ENCODE results near the gene MAST4. TPM values are rescaled to one million over a fixed set of nuclear protein-coding genes. Genes with fewer than 3 reads are reported as not detected.
A peak's percentile ranks its signal among the peaks of the same experiment; 100 is the strongest.

The MAST4 gene
- total and polyA plus RNA-seq, 2 donors (not counting 1 experiment from before 2014, with no cell fraction given), result 2.5 to 57.1 TPM

- Mint-ChIP-seq H3K27ac (no peak overlapping the region), H3K4me1 (peaks cover 8% of the 10 kb centered on the region), H3K27me3 (peaks cover 16% of the 10 kb centered on the region), H3K4me3 (no peak overlapping the region), H3K9me3 (ENCODE audit: insufficient read depth) (peaks cover 2% of the 10 kb centered on the region)
- no peak overlapping the region for H3K27ac ChIP-seq (ENCODE audit: low read length in 2 of 2)
- no CpG with 5 or more reads among the region's 2 CpGs for WGBS (ENCODE audit: insufficient coverage)
- no peaks in the 10 kb centered on the region for H3K9me3 ChIP-seq (ENCODE audit: control extremely low read depth in 1 of 3, control insufficient read depth in 2 of 3, insufficient read depth in 1 of 3, low read length in 2 of 3)
- no peak overlapping the region for H3K4me2 ChIP-seq (replicated peaks; ENCODE audit: low read depth, low read length, poor library complexity, severe bottlenecking)
- ChIA-PET CTCF (interaction anchor here (0.6 to 1.0 kb wide), 2 partner anchors 10 to 358 kb away, joined by 4 to 5 read pairs; no protein-coding TSS in a partner anchor), POLR2A (no interaction called here)
- peak; percentile 57 for ATAC-seq (ENCODE audit: low read depth)
- H3K4me3 ChIP-seq (ENCODE audit: control extremely low read depth in 1 of 5, extremely low read depth in 1 of 5, insufficient read depth in 1 of 5, low read depth in 2 of 5, low read length in 4 of 5), result no peak overlapping the region
- peak; percentile 4 for DNase-seq
- H3K9ac ChIP-seq (ENCODE audit: low read length), result no peak overlapping the region
- no peaks in the 10 kb centered on the region for H3K79me2 ChIP-seq (ENCODE audit: control insufficient read depth, insufficient read depth, low read length)
- intact Hi-C loops (cut with micrococcal nuclease), result no loop called here
- no peaks in the 10 kb centered on the region for H3K4me1 ChIP-seq (ENCODE audit: control insufficient read depth in 2 of 2, insufficient read depth in 2 of 2, low read length in 2 of 2)
- no peaks in the 10 kb centered on the region for H3K27me3 ChIP-seq (replicated peaks in 1 of 4; ENCODE audit: control extremely low read depth in 1 of 4, control insufficient read depth in 3 of 4, insufficient read depth in 4 of 4, low read length in 3 of 4)
- no peaks in the 10 kb centered on the region for H3K36me3 ChIP-seq (replicated peaks in 1 of 2; ENCODE audit: control extremely low read depth in 1 of 2, control insufficient read depth in 1 of 2, extremely low read depth in 1 of 2, insufficient read depth in 2 of 2, low read length in 1 of 2)
- H4K20me1 ChIP-seq (ENCODE audit: control insufficient read depth, insufficient read depth, low read length, poor library complexity, severe bottlenecking), result no peaks in the 10 kb centered on the region
- no peak for TF ChIP-seq EZH2 (IDR thresholded peaks at IDR 0.05; ENCODE audit: borderline replicate concordance, insufficient read depth, low read depth, low read length, poor library complexity, severe bottlenecking)
- TF ChIP-seq CTCF (IDR thresholded peaks at IDR 0.05), result no peak
- no peak overlapping the region for H2AFZ ChIP-seq (ENCODE audit: insufficient read depth, low read depth, low read length, poor library complexity, severe bottlenecking)
These were observed 244.4 kb downstream of the MAST4 start for GRCh38 chr5:66840511-66841013.

GRCh38 chr5:66841264-66841663 lies 245.1 kb downstream of the MAST4 start:
- POLR2A ChIA-PET, result no interaction called here
- no peak overlapping the region for H3K9ac ChIP-seq (ENCODE audit: low read length)

More at GRCh38 chr5:66841264-66841663, 245.1 kb downstream of the MAST4 start:
- ATAC-seq (ENCODE audit: low read depth) (no peak), DNase-seq (no peak)
- Mint-ChIP-seq H3K27ac (no peak overlapping the region), H3K4me3 (no peak overlapping the region), H3K27me3 (peaks cover 13% of the 10 kb centered on the region), H3K4me1 (peaks cover 8% of the 10 kb centered on the region), H3K9me3 (ENCODE audit: insufficient read depth) (peaks cover 2% of the 10 kb centered on the region)
- no peak overlapping the region for H3K4me3 ChIP-seq (ENCODE audit: control extremely low read depth in 1 of 5, extremely low read depth in 1 of 5, insufficient read depth in 1 of 5, low read depth in 2 of 5, low read length in 4 of 5)
- no peak for TF ChIP-seq CTCF (IDR thresholded peaks at IDR 0.05)
- no peak for TF ChIP-seq EZH2 (IDR thresholded peaks at IDR 0.05; ENCODE audit: borderline replicate concordance, insufficient read depth, low read depth, low read length, poor library complexity, severe bottlenecking)
- H2AFZ ChIP-seq (ENCODE audit: insufficient read depth, low read depth, low read length, poor library complexity, severe bottlenecking), result no peak overlapping the region
- no peaks in the 10 kb centered on the region for H3K79me2 ChIP-seq (ENCODE audit: control insufficient read depth, insufficient read depth, low read length)
- H3K9me3 ChIP-seq (ENCODE audit: control extremely low read depth in 1 of 3, control insufficient read depth in 2 of 3, insufficient read depth in 1 of 3, low read length in 2 of 3), result no peaks in the 10 kb centered on the region
- WGBS (ENCODE audit: insufficient coverage), result no CpG with 5 or more reads among the region's 1 CpG
- H3K36me3 ChIP-seq (replicated peaks in 1 of 2; ENCODE audit: control extremely low read depth in 1 of 2, control insufficient read depth in 1 of 2, extremely low read depth in 1 of 2, insufficient read depth in 2 of 2, low read length in 1 of 2), result no peaks in the 10 kb centered on the region
- H4K20me1 ChIP-seq (ENCODE audit: control insufficient read depth, insufficient read depth, low read length, poor library complexity, severe bottlenecking), result no peaks in the 10 kb centered on the region
- H3K4me2 ChIP-seq (replicated peaks; ENCODE audit: low read depth, low read length, poor library complexity, severe bottlenecking), result no peak overlapping the region
- H3K4me1 ChIP-seq (ENCODE audit: control insufficient read depth in 2 of 2, insufficient read depth in 2 of 2, low read length in 2 of 2), result no peaks in the 10 kb centered on the region
- H3K27ac ChIP-seq (ENCODE audit: low read length in 2 of 2), result no peak overlapping the region
- H3K27me3 ChIP-seq (replicated peaks in 1 of 4; ENCODE audit: control extremely low read depth in 1 of 4, control insufficient read depth in 3 of 4, insufficient read depth in 4 of 4, low read length in 3 of 4), result peaks cover 0 to 3% (median 0%) of the 10 kb centered on the region in 4 experiments
- CTCF ChIA-PET, result no interaction called here
- intact Hi-C loops (cut with micrococcal nuclease), result no loop called here

Measured in B cell (primary cell).